ENCODE results near the gene NAB2. TPM values are rescaled to one million over a fixed set of nuclear protein-coding genes. Genes with fewer than 3 reads are reported as not detected.

NAB2 gene
- total and polyA plus RNA-seq, 9 of the 15 experiments (the other 6 are each of a cell fraction or from before 2014, with no cell fraction given): 0.45 to 40.9 (median 20.4) TPM

DNA sequence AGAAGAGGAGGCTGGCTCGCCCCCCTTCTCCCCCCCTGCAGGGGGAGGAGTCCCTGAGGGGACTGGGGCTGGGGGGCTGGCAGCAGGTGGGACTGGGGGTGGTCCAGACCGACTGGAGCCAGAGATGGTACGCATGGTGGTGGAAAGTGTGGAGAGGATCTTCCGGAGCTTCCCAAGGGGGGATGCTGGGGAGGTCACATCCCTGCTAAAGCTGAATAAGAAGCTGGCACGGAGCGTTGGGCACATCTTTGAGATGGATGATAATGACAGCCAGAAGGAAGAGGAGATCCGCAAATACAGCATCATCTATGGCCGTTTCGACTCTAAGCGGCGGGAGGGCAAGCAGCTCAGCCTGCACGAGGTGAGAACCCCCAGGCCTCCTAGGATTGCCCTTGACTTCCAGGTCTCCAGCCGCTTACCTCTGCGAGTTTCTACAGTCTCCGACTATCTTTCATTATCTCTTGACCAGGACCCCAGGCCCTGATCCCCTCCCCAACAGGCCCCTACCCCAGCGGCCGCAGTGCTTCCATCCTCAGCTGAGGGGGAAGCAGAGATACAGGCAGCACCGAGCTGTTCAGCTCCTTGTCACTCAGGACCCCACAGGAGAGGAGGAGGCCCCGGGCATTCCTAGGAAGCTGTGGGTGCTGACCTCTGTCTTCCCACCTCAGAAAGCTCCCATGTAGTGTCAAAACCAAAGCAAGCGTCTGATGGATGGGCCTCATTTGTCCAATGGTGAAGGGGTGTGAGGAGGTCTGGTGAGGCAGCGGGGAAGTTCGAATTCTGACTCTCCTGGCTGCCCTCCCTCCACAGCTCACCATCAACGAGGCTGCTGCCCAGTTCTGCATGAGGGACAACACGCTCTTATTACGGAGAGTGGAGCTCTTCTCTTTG is 3.0 kb downstream of the NAB2 start:
- no peak for FAIRE-seq
- no peak overlapping the region; the same call in 2 of the 3 replicates for H3K27ac ChIP-seq (ENCODE audit: extremely low read depth, low read depth, low read length)
- no peak for ATAC-seq
- in situ Hi-C loops (cut with MboI) (no loop called here), intact Hi-C loops (cut with micrococcal nuclease) (no loop called here)
- peak in 1 of 4 experiments; percentile 6 for DNase-seq (ENCODE audit: extremely low read depth in 1 of 4, low spot score in 3 of 4)
- ChIA-PET CTCF (ENCODE audit: low intra/inter-chr PET ratio) (interaction anchor here (3.0 kb wide), 1 partner anchor 23 kb away, joined by 27 read pairs; no protein-coding TSS in a partner anchor), POLR2A (interaction anchor here (0.6 to 6.0 kb wide), 10 partner anchors 9 to 1144 kb away, joined by 3 to 44 read pairs (median 4); partner anchors contain the start of genes NEMP1 and STAT6)
- 84% methylated on average over 20 of the region's 25 CpGs for WGBS (ENCODE audit: insufficient coverage, low coverage, missing lambda C conversion rate)
- no peaks in the 10 kb centered on the region for H3K9me3 ChIP-seq (replicated peaks; ENCODE audit: control insufficient read depth, insufficient read depth, low read depth, low read length)
- H3K9ac ChIP-seq (ENCODE audit: insufficient read depth in 1 of 2, low read depth in 2 of 2, low read length in 2 of 2): peak overlapping the region in 1 of 2 experiments; percentile 80; a peak in 2 of 4 replicates
- H3K4me3 ChIP-seq: no peak overlapping the region
- no peak overlapping the region for H2AFZ ChIP-seq (ENCODE audit: low read depth, low read length)
- H3K9me1 ChIP-seq (ENCODE audit: control insufficient read depth, insufficient read depth, low read length): no peaks in the 10 kb centered on the region
- no peak overlapping the region; the same call in 1 of the 2 replicates for H3K4me2 ChIP-seq (ENCODE audit: insufficient read depth, low read length)
- peak; percentile 32; the same call in 1 of the 2 replicates for TF ChIP-seq POLR2AphosphoS5 (IDR thresholded peaks at IDR 0.05; ENCODE audit: control insufficient read depth, insufficient read depth, low read depth, low read length)
- no peak for TF ChIP-seq ATF1 (CRISPR knock-in tag; IDR thresholded peaks at IDR 0.05)
- TF ChIP-seq ATF1 (tag; IDR thresholded peaks at IDR 0.05): no peak
- TF ChIP-seq, protein P1, sequence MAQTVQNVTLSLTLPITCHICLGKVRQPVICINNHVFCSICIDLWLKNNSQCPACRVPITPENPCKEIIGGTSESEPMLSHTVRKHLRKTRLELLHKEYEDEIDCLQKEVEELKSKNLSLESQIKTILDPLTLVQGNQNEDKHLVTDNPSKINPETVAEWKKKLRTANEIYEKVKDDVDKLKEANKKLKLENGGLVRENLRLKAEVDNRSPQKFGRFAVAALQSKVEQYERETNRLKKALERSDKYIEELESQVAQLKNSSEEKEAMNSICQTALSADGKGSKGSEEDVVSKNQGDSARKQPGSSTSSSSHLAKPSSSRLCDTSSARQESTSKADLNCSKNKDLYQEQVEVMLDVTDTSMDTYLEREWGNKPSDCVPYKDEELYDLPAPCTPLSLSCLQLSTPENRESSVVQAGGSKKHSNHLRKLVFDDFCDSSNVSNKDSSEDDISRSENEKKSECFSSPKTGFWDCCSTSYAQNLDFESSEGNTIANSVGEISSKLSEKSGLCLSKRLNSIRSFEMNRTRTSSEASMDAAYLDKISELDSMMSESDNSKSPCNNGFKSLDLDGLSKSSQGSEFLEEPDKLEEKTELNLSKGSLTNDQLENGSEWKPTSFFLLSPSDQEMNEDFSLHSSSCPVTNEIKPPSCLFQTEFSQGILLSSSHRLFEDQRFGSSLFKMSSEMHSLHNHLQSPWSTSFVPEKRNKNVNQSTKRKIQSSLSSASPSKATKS (CRISPR knock-in tag; IDR thresholded peaks at IDR 0.05): no peak
- H3K79me2 ChIP-seq (ENCODE audit: control insufficient read depth, insufficient read depth, low read length): peaks cover 38% of the 10 kb centered on the region
- no TSS peak for BruUV-seq (replicated peaks)
- peaks cover 31 to 75% of the 10 kb centered on the region in 2 experiments for H3K4me1 ChIP-seq (replicated peaks in 1 of 2; ENCODE audit: control insufficient read depth in 2 of 2, insufficient read depth in 2 of 2, low read length in 2 of 2)
- peaks cover 5% of the 10 kb centered on the region for H4K20me1 ChIP-seq (replicated peaks; ENCODE audit: control insufficient read depth, insufficient read depth, low read length)
- peaks cover 60% of the 10 kb centered on the region for H3K36me3 ChIP-seq (ENCODE audit: control insufficient read depth, insufficient read depth, low read length)
- no peaks in the 10 kb centered on the region; a peak in 1 of 5 replicates for H3K27me3 ChIP-seq (ENCODE audit: control insufficient read depth in 2 of 2, insufficient read depth in 2 of 2, low read length in 2 of 2)

Data from K562 (cell line).